Measurements from ENCODE around the gene ACP5.

DNA sequence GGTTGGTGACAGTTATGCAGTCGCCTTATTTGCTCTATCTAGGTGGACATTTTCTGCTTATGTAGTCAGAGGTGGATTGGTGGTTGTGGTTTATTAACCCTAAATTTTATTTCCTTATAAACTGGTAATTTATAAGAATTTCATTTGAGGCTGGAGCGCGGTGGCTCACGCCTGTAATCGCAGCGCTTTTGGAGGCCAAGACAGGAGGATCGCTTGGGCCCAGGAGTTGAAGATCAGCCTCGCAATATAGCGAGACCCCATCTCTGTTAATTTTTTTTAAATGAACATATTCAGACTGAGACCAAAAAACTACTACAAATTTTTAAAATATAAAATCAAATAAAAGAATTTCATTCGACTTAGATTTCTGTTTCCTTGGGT is 20.6 kb upstream of the ACP5 start:
- TF ChIP-seq POLR2AphosphoS5 (IDR thresholded peaks at IDR 0.05) (no peak), CTCF (IDR thresholded peaks at IDR 0.05) (no peak)

Data from gastroesophageal sphincter (tissue), 3 donors.